ENCODE results near the gene SUGCT. TPM values are rescaled to one million over a fixed set of nuclear protein-coding genes. Genes with fewer than 3 reads are reported as not detected.
A peak's percentile ranks its signal among the peaks of the same experiment; 100 is the strongest.

The SUGCT gene
- total RNA-seq, 1 experiment from 2014 or later = 5.4 TPM

GRCh38 chr7:40298421-40298820 lies 163.6 kb downstream of the SUGCT start:
- no peak overlapping the region for H3K4me3 Mint-ChIP-seq
- H3K4me2 ChIP-seq (ENCODE audit: insufficient read depth, insufficient read length, low read length) = no peak overlapping the region

More at GRCh38 chr7:40298421-40298820, 163.6 kb downstream of the SUGCT start:
- Histone ChIP-seq H3K23ac (ENCODE audit: insufficient read length, low read depth, low read length) (no peak overlapping the region), H3K18ac (ENCODE audit: insufficient read length, low read depth, low read length) (no peak overlapping the region), H3K4ac (ENCODE audit: low read depth, low read length) (no peak overlapping the region), H3K56ac (ENCODE audit: insufficient read length, low read depth, low read length) (no peak overlapping the region), H4K8ac (replicated peaks; ENCODE audit: insufficient read length, low read depth, low read length) (no peak overlapping the region), H3T11ph (ENCODE audit: low read length) (no peak overlapping the region), H2BK5ac (ENCODE audit: insufficient read length, low read length) (no peak overlapping the region), H4K5ac (ENCODE audit: insufficient read length, low read depth, low read length) (no peak overlapping the region), H3K4me1 (ENCODE audit: insufficient read depth, low read length) (no peaks in the 10 kb centered on the region; the same call in 1 of the 2 replicates), H3K79me2 (ENCODE audit: insufficient read depth, low read length) (no peaks in the 10 kb centered on the region), H3K14ac (ENCODE audit: insufficient read depth, low read length) (no peak overlapping the region), H2BK15ac (ENCODE audit: low read depth, low read length) (no peak overlapping the region), H3K9ac (ENCODE audit: extremely low read depth, insufficient read length, low read length) (no peak overlapping the region), H2AFZ (ENCODE audit: low read length) (no peak overlapping the region), H4K20me1 (ENCODE audit: control insufficient read depth, insufficient read depth, insufficient read length) (no peaks in the 10 kb centered on the region), H3K79me1 (ENCODE audit: insufficient read depth, low read depth, low read length, poor library complexity, severe bottlenecking) (no peaks in the 10 kb centered on the region), H3K27ac (ENCODE audit: insufficient read length, low read depth, low read length) (no peak overlapping the region), H2BK20ac (ENCODE audit: low read depth, low read length, poor library complexity, severe bottlenecking) (no peak overlapping the region), H4K91ac (ENCODE audit: insufficient read length, low read depth, low read length) (no peak overlapping the region), H3K23me2 (ENCODE audit: insufficient read length, low read depth, low read length, poor library complexity, severe bottlenecking) (no peaks in the 10 kb centered on the region), H3K27me3 (ENCODE audit: insufficient read depth, low read length) (no peaks in the 10 kb centered on the region; the same call in 1 of the 2 replicates), H3K9me3 (ENCODE audit: control insufficient read depth, low read depth, low read length) (no peaks in the 10 kb centered on the region), H2BK12ac (ENCODE audit: insufficient read length, low read depth, low read length) (no peak overlapping the region), H2AK5ac (ENCODE audit: insufficient read length, low read length) (no peak overlapping the region), H2BK120ac (ENCODE audit: low read depth, low read length, poor library complexity, severe bottlenecking) (no peak overlapping the region)
- DNase-seq = no peak
- 0 out of 7 replicates have a peak overlapping the region, but pooled peaks of 1 of the 3 experiments have one; percentile 8 for H3K27ac Mint-ChIP-seq
- no peaks in the 10 kb centered on the region for H3K27me3 Mint-ChIP-seq (ENCODE audit: low read depth)
- no peaks in the 10 kb centered on the region for H3K9me3 Mint-ChIP-seq
- H3K36me3 Mint-ChIP-seq (ENCODE audit: insufficient read depth in 1 of 3, low read depth in 3 of 3) = no peaks in the 10 kb centered on the region
- TF ChIP-seq, protein P1, sequence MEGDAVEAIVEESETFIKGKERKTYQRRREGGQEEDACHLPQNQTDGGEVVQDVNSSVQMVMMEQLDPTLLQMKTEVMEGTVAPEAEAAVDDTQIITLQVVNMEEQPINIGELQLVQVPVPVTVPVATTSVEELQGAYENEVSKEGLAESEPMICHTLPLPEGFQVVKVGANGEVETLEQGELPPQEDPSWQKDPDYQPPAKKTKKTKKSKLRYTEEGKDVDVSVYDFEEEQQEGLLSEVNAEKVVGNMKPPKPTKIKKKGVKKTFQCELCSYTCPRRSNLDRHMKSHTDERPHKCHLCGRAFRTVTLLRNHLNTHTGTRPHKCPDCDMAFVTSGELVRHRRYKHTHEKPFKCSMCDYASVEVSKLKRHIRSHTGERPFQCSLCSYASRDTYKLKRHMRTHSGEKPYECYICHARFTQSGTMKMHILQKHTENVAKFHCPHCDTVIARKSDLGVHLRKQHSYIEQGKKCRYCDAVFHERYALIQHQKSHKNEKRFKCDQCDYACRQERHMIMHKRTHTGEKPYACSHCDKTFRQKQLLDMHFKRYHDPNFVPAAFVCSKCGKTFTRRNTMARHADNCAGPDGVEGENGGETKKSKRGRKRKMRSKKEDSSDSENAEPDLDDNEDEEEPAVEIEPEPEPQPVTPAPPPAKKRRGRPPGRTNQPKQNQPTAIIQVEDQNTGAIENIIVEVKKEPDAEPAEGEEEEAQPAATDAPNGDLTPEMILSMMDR (conservative IDR thresholded peaks at IDR 0.05) = no peak
- H3K4me1 Mint-ChIP-seq = peaks cover 3 to 25% of the 10 kb centered on the region in 2 experiments
- no CpG with 5 or more reads among the region's 2 CpGs for WGBS (ENCODE audit: extremely low coverage, insufficient read length, low lambda C conversion rate)
